ENCODE data around the gene SH3BP5L.
"Not testable (repeated sequence)": the region's sequence is repeated elsewhere in the genome, so short reads cannot be mapped to it uniquely, and the experiment has no call there.

SH3BP5L gene

GRCh38 chr1:248834343-248834940 lies 8.7 kb upstream of the SH3BP5L start:
- no peaks in the 10 kb centered on the region for H4K20me1 ChIP-seq (ENCODE audit: insufficient read depth, low read length)
- H3K79me2 ChIP-seq (ENCODE audit: insufficient read depth, low read length) = peaks cover 12% of the 10 kb centered on the region
- peaks cover 19% of the 10 kb centered on the region for H3K4me1 ChIP-seq (ENCODE audit: insufficient read depth, low read length)
- no peak overlapping the region for H3K4me2 ChIP-seq (ENCODE audit: insufficient read depth, low read length)
- TF ChIP-seq EZH2 (IDR thresholded peaks at IDR 0.05; ENCODE audit: borderline replicate concordance, low read depth, low read length, severe bottlenecking) = no peak
- no peak for TF ChIP-seq CTCF (IDR thresholded peaks at IDR 0.05; ENCODE audit: borderline replicate concordance, extremely low read depth, low read length, poor library complexity, severe bottlenecking)
- H3K27ac ChIP-seq (ENCODE audit: low read length) = no peak overlapping the region
- no peak overlapping the region for H2AFZ ChIP-seq (ENCODE audit: low read depth, low read length)
- no peaks in the 10 kb centered on the region for H3K9me3 ChIP-seq (ENCODE audit: insufficient read depth, low read length, severe bottlenecking)
- no peaks in the 10 kb centered on the region for H3K27me3 ChIP-seq (ENCODE audit: insufficient read depth, low read length, poor library complexity)
- H3K36me3 ChIP-seq (ENCODE audit: insufficient read depth, low read length) = no peaks in the 10 kb centered on the region; the same call in 1 of the 2 replicates
- ATAC-seq (ENCODE audit: insufficient read depth, low read depth) = no peak
- H3K4me3 ChIP-seq (ENCODE audit: low read depth in 1 of 2, low read length in 2 of 2) = no peak overlapping the region
- no peak for DNase-seq
- no peak overlapping the region for H3K9ac ChIP-seq (ENCODE audit: low read depth, low read length)

- DNase-seq (no peak), ATAC-seq (ENCODE audit: insufficient read depth, low read depth) (no peak)
- Histone ChIP-seq H3K9me3 (ENCODE audit: insufficient read depth, low read length, severe bottlenecking) (no peaks in the 10 kb centered on the region), H3K9ac (ENCODE audit: low read depth, low read length) (no peak overlapping the region), H3K79me2 (ENCODE audit: insufficient read depth, low read length) (no peaks in the 10 kb centered on the region), H4K20me1 (ENCODE audit: insufficient read depth, low read length) (no peaks in the 10 kb centered on the region), H3K27me3 (ENCODE audit: insufficient read depth, low read length, poor library complexity) (no peaks in the 10 kb centered on the region), H3K36me3 (ENCODE audit: insufficient read depth, low read length) (no peaks in the 10 kb centered on the region), H3K4me1 (ENCODE audit: insufficient read depth, low read length) (peaks cover 12% of the 10 kb centered on the region), H3K4me3 (ENCODE audit: low read depth in 1 of 2, low read length in 2 of 2) (no peak overlapping the region), H2AFZ (ENCODE audit: low read depth, low read length) (no peak overlapping the region), H3K4me2 (ENCODE audit: insufficient read depth, low read length) (no peak overlapping the region), H3K27ac (ENCODE audit: low read length) (no peak overlapping the region)
- TF ChIP-seq EZH2 (IDR thresholded peaks at IDR 0.05; ENCODE audit: borderline replicate concordance, low read depth, low read length, severe bottlenecking) (no peak), CTCF (IDR thresholded peaks at IDR 0.05; ENCODE audit: borderline replicate concordance, extremely low read depth, low read length, poor library complexity, severe bottlenecking) (no peak)
These were observed 6.1 kb upstream of the SH3BP5L start for GRCh38 chr1:248831842-248832241.

GRCh38 chr1:248830718-248831017 lies 5.0 kb upstream of the SH3BP5L start:
- H3K4me3 ChIP-seq (ENCODE audit: low read depth in 1 of 2, low read length in 2 of 2); H3K27me3 ChIP-seq (ENCODE audit: insufficient read depth, low read length, poor library complexity); H3K9ac ChIP-seq (ENCODE audit: low read depth, low read length); H3K9me3 ChIP-seq (ENCODE audit: insufficient read depth, low read length, severe bottlenecking); ATAC-seq (ENCODE audit: insufficient read depth, low read depth); H3K79me2 ChIP-seq (ENCODE audit: insufficient read depth, low read length); H3K27ac ChIP-seq (ENCODE audit: low read length); H3K36me3 ChIP-seq (ENCODE audit: insufficient read depth, low read length); H3K4me2 ChIP-seq (ENCODE audit: insufficient read depth, low read length); H4K20me1 ChIP-seq (ENCODE audit: insufficient read depth, low read length); DNase-seq; H2AFZ ChIP-seq (ENCODE audit: low read depth, low read length): not testable (repeated sequence)
- peaks cover 10% of the 10 kb centered on the region for H3K4me1 ChIP-seq (ENCODE audit: insufficient read depth, low read length)

GRCh38 chr1:248828845-248829244 lies 3.1 kb upstream of the SH3BP5L start:
- Histone ChIP-seq H3K36me3 (ENCODE audit: insufficient read depth, low read length) (peaks cover 13% of the 10 kb centered on the region), H3K9me3 (ENCODE audit: insufficient read depth, low read length, severe bottlenecking) (no peaks in the 10 kb centered on the region), H4K20me1 (ENCODE audit: insufficient read depth, low read length) (peaks cover 12% of the 10 kb centered on the region; the same call in 1 of the 2 replicates), H2AFZ (ENCODE audit: low read depth, low read length) (no peak overlapping the region), H3K4me2 (ENCODE audit: insufficient read depth, low read length) (no peak overlapping the region), H3K4me1 (ENCODE audit: insufficient read depth, low read length) (peaks cover 26% of the 10 kb centered on the region), H3K79me2 (ENCODE audit: insufficient read depth, low read length) (peaks cover 19% of the 10 kb centered on the region), H3K27ac (ENCODE audit: low read length) (no peak overlapping the region), H3K4me3 (ENCODE audit: low read depth in 1 of 2, low read length in 2 of 2) (no peak overlapping the region), H3K9ac (ENCODE audit: low read depth, low read length) (no peak overlapping the region), H3K27me3 (ENCODE audit: insufficient read depth, low read length, poor library complexity) (no peaks in the 10 kb centered on the region)
- TF ChIP-seq EZH2 (IDR thresholded peaks at IDR 0.05; ENCODE audit: borderline replicate concordance, low read depth, low read length, severe bottlenecking) (no peak), CTCF (IDR thresholded peaks at IDR 0.05; ENCODE audit: borderline replicate concordance, extremely low read depth, low read length, poor library complexity, severe bottlenecking) (no peak)
- DNase-seq = no peak
- ATAC-seq (ENCODE audit: insufficient read depth, low read depth) = no peak

All from DND-41 (cell line).